ENCODE data around the gene SLC6A11. TPM values are rescaled to one million over a fixed set of nuclear protein-coding genes. Genes with fewer than 3 reads are reported as not detected.

The SLC6A11 gene
- total RNA-seq, 6 donors from 2014 or later, result 0.07 TPM; not detected in 5

GRCh38 chr3:10937141-10937825 lies 121.3 kb downstream of the SLC6A11 start:
- H3K27me3 ChIP-seq, result no peaks in the 10 kb centered on the region
- peaks cover 0 to 3% (median 0%) of the 10 kb centered on the region in 4 donors for H3K9me3 ChIP-seq
- no peak overlapping the region for H3K27ac ChIP-seq
- WGBS, 2 donors, result 74 to 89% methylated on average over 9 to 12 of the region's 12 CpGs
- DNase-seq (no peak), ATAC-seq (ENCODE audit: low FRiP score in 2 of 2) (no peak)
- no peaks in the 10 kb centered on the region for H3K4me1 ChIP-seq
- TF ChIP-seq POLR2A (IDR thresholded peaks at IDR 0.05) (no peak), CTCF (IDR thresholded peaks at IDR 0.05) (no peak), EP300 (IDR thresholded peaks at IDR 0.05) (no peak), POLR2AphosphoS5 (IDR thresholded peaks at IDR 0.05) (no peak)
- H3K36me3 ChIP-seq, result no peaks in the 10 kb centered on the region
- no peak overlapping the region for H3K4me3 ChIP-seq

GRCh38 chr3:10939556-10939955 lies 123.5 kb downstream of the SLC6A11 start:
- no peak for DNase-seq
- H3K4me3 ChIP-seq, result no peak overlapping the region
- WGBS, 2 donors, result 79 to 85% methylated on average over 4 of the region's 4 CpGs
- no peak for ATAC-seq (ENCODE audit: low FRiP score in 2 of 2)
- no peak overlapping the region for H3K27ac ChIP-seq
- peaks cover 0 to 3% (median 0%) of the 10 kb centered on the region in 4 donors for H3K9me3 ChIP-seq
- no peak for TF ChIP-seq POLR2A (IDR thresholded peaks at IDR 0.05)
- no peak for TF ChIP-seq EP300 (IDR thresholded peaks at IDR 0.05)
- TF ChIP-seq POLR2AphosphoS5 (IDR thresholded peaks at IDR 0.05), result no peak
- TF ChIP-seq CTCF (IDR thresholded peaks at IDR 0.05), result no peak
- H3K4me1 ChIP-seq, result no peaks in the 10 kb centered on the region
- H3K27me3 ChIP-seq, result no peaks in the 10 kb centered on the region
- no peaks in the 10 kb centered on the region for H3K36me3 ChIP-seq

GRCh38 chr3:10940106-10940505 lies 124.1 kb downstream of the SLC6A11 start:
- no peak overlapping the region for H3K4me3 ChIP-seq
- DNase-seq (no peak), ATAC-seq (ENCODE audit: low FRiP score in 2 of 2) (no peak)
- H3K36me3 ChIP-seq, result no peaks in the 10 kb centered on the region
- no peak overlapping the region for H3K27ac ChIP-seq
- H3K27me3 ChIP-seq, result no peaks in the 10 kb centered on the region
- peaks cover 0 to 3% (median 0%) of the 10 kb centered on the region in 4 donors for H3K9me3 ChIP-seq
- H3K4me1 ChIP-seq, result no peaks in the 10 kb centered on the region
- no peak for TF ChIP-seq POLR2A (IDR thresholded peaks at IDR 0.05)
- 85 to 88% methylated on average over 9 to 12 of the region's 12 CpGs for whole genome bisulfite sequencing, 2 donors

GRCh38 chr3:10941972-10942371 lies 125.9 kb downstream of the SLC6A11 start:
- Histone ChIP-seq H3K4me3 (no peak overlapping the region), H3K36me3 (no peaks in the 10 kb centered on the region), H3K27me3 (no peaks in the 10 kb centered on the region), H3K4me1 (no peaks in the 10 kb centered on the region), H3K27ac (no peak overlapping the region), H3K9me3 (peaks cover 0 to 3% (median 0%) of the 10 kb centered on the region in 4 donors)
- no peak for DNase-seq
- 88% methylated on average over 1 of the region's 1 CpG; no CpG with 5 or more reads in 1 of the 2 donors for WGBS, 2 donors
- no peak for ATAC-seq (ENCODE audit: low FRiP score in 2 of 2)
- TF ChIP-seq EP300 (IDR thresholded peaks at IDR 0.05) (no peak), POLR2AphosphoS5 (IDR thresholded peaks at IDR 0.05) (no peak), CTCF (IDR thresholded peaks at IDR 0.05) (peak in 4 of 6 experiments; percentile 44 to 51 (median 48)), POLR2A (IDR thresholded peaks at IDR 0.05) (no peak)

GRCh38 chr3:10942690-10943205 lies 126.7 kb downstream of the SLC6A11 start:
- ATAC-seq (ENCODE audit: low FRiP score in 2 of 2) (no peak), DNase-seq (no peak)

More at GRCh38 chr3:10942690-10943205, 126.7 kb downstream of the SLC6A11 start:
- H3K9me3 ChIP-seq, result peaks cover 0 to 3% (median 0%) of the 10 kb centered on the region in 4 donors
- no peaks in the 10 kb centered on the region for H3K4me1 ChIP-seq
- TF ChIP-seq POLR2A (IDR thresholded peaks at IDR 0.05) (no peak), EP300 (IDR thresholded peaks at IDR 0.05) (no peak), CTCF (IDR thresholded peaks at IDR 0.05) (no peak), POLR2AphosphoS5 (IDR thresholded peaks at IDR 0.05) (no peak)
- H3K4me3 ChIP-seq, result no peak overlapping the region
- no peaks in the 10 kb centered on the region for H3K36me3 ChIP-seq
- no peaks in the 10 kb centered on the region for H3K27me3 ChIP-seq
- H3K27ac ChIP-seq, result no peak overlapping the region
- WGBS, 2 donors, result 77 to 84% methylated on average over 3 to 4 of the region's 4 CpGs

Measured in upper lobe of left lung (tissue), 6 donors.